Measurements from ENCODE around the gene UBA5. TPM values are rescaled to one million over a fixed set of nuclear protein-coding genes. Genes with fewer than 3 reads are reported as not detected.

The UBA5 gene
- polyA plus RNA-seq, 3 donors: 60.8 to 81.8 (median 77.5) TPM

- DNase-seq (ENCODE audit: extremely low read depth in 1 of 11, low read depth in 9 of 11, low spot score in 4 of 11): no peak
Observed at GRCh38 chr3:132681421-132681820, 21.3 kb downstream of the UBA5 start.

GRCh38 chr3:132682201-132682600 lies 22.1 kb downstream of the UBA5 start:
- no peak for DNase-seq (ENCODE audit: extremely low read depth in 1 of 11, low read depth in 9 of 11, low spot score in 4 of 11)

- no peak for DNase-seq (ENCODE audit: extremely low read depth in 1 of 11, low read depth in 9 of 11, low spot score in 4 of 11)
Observed at GRCh38 chr3:132690040-132690439, 29.9 kb downstream of the UBA5 start.

GRCh38 chr3:132694991-132695390 lies 34.9 kb downstream of the UBA5 start:
- DNase-seq (ENCODE audit: extremely low read depth in 1 of 11, low read depth in 9 of 11, low spot score in 4 of 11): no peak

GRCh38 chr3:132695422-132695821 lies 35.3 kb downstream of the UBA5 start:
- DNase-seq (ENCODE audit: extremely low read depth in 1 of 11, low read depth in 9 of 11, low spot score in 4 of 11): no peak

GRCh38 chr3:132703733-132704132 lies 43.6 kb downstream of the UBA5 start:
- no peak for DNase-seq (ENCODE audit: extremely low read depth in 1 of 11, low read depth in 9 of 11, low spot score in 4 of 11)

GRCh38 chr3:132709761-132710160 lies 49.6 kb downstream of the UBA5 start:
- DNase-seq (ENCODE audit: extremely low read depth in 1 of 11, low read depth in 9 of 11, low spot score in 4 of 11): no peak

- DNase-seq (ENCODE audit: extremely low read depth in 1 of 11, low read depth in 9 of 11, low spot score in 4 of 11): no peak
Observed at GRCh38 chr3:132710311-132710710, 50.2 kb downstream of the UBA5 start.

GRCh38 chr3:132713977-132714727 lies 54.0 kb downstream of the UBA5 start:
- no peak for DNase-seq (ENCODE audit: extremely low read depth in 1 of 11, low read depth in 9 of 11, low spot score in 4 of 11)

- DNase-seq (ENCODE audit: extremely low read depth in 1 of 11, low read depth in 9 of 11, low spot score in 4 of 11): no peak
Observed at GRCh38 chr3:132716372-132716771, 56.2 kb downstream of the UBA5 start.

- DNase-seq (ENCODE audit: extremely low read depth in 1 of 11, low read depth in 9 of 11, low spot score in 4 of 11): no peak
Observed at GRCh38 chr3:132720228-132720627, 60.1 kb downstream of the UBA5 start.

GRCh38 chr3:132721479-132722164 lies 61.5 kb downstream of the UBA5 start:
- peak in 9 of 11 donors; percentile 34 to 71 (median 45) for DNase-seq (ENCODE audit: extremely low read depth in 1 of 11, low read depth in 9 of 11, low spot score in 4 of 11)

- peak; percentile 81 to 95 (median 92) for DNase-seq (ENCODE audit: extremely low read depth in 1 of 11, low read depth in 9 of 11, low spot score in 4 of 11)
Observed at GRCh38 chr3:132722165-132723023, 62.3 kb downstream of the UBA5 start, which contains the start of gene NPHP3. Gene NPHP3 (minus strand): TSS chr3:132722409. CDS start chr3:132722355, 54 bp downstream.

- peak in 1 of 11 donors; percentile 56 for DNase-seq (ENCODE audit: extremely low read depth in 1 of 11, low read depth in 9 of 11, low spot score in 4 of 11)
Observed at GRCh38 chr3:132723024-132723950, 63.2 kb downstream of the UBA5 start.

- DNase-seq (ENCODE audit: extremely low read depth in 1 of 11, low read depth in 9 of 11, low spot score in 4 of 11): peak in 6 of 11 donors; percentile 22 to 44 (median 34)
Observed at GRCh38 chr3:132726341-132726823, 66.3 kb downstream of the UBA5 start.
